SW480 (cell line): ENCODE results near the gene FGD3.
"Not testable (repeated sequence)": the region's sequence is repeated elsewhere in the genome, so short reads cannot be mapped to it uniquely, and the experiment has no call there.

Experiments
- DNase-seq: peaks from one replicate; pipeline ENCODE4 v3.0.0-alpha.2; 2016; ENCODE audit warnings: low spot score

Gene FGD3

DNA sequence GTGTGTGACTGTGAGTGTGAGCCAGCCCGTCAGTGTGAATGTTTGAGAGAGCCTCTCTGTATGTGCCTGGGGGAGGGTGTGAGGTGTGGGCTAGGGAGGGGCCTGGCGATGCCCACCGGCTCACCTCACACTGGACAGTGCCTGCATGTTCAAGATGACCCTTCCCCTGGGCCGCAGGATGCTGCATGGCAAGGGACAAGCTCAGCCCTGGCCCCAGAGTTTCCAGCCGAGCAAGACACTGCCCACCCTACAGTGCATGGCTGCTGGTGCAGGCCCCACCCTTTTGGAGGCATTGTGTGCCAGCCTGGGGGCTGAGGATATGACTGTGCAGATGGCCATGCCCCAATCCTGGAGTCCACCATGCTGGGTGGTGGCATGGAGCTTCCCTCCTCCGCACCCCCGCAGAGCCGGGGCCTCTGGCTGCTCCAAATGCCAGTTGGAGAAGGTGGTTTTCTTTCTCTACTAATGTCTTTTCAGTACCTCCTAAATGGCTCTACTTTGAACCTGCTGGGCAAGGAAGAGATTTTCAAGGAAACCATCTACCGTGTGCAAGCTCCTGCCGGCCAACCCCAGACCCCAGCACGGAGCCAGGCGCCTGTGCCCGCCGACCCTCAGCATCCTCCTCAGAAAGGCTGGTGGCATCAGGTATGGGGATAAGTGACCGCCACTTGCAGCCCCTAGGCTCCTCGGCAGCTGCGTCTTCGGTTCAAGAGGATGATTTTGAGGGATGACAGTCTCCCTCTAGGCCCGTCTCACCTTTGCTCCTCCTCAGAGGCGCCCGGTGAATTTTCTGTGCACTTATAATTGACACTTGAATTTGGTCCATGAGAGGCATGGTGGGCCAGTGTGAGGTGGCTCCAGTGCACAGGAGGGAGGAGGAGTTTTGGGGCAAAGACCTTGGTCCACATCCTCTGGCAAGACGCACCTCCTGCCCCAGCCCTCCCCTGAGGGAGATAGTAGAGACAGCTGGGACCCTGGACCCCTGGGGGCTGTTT is 27.7 kb downstream of the FGD3 start:
- DNase-seq = no peak

DNA sequence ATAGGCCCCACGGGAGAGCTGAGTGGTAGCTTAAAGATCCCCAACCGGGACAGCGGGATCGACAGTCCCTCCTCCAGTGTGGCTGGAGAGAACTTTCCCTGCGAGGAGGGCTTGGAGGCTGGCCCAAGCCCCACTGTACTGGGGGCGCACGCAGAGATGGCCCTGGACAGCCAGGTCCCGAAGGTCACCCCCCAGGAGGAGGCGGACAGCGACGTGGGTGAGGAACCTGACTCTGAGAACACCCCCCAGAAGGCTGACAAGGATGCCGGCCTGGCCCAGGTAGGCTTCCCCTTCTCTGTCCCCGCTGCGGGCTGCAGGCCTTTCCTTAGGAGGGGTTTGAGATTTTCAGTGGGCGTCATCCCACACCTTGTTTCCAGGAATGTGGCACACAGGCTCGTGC is 29.1 kb downstream of the FGD3 start:
- no peak for DNase-seq

DNA sequence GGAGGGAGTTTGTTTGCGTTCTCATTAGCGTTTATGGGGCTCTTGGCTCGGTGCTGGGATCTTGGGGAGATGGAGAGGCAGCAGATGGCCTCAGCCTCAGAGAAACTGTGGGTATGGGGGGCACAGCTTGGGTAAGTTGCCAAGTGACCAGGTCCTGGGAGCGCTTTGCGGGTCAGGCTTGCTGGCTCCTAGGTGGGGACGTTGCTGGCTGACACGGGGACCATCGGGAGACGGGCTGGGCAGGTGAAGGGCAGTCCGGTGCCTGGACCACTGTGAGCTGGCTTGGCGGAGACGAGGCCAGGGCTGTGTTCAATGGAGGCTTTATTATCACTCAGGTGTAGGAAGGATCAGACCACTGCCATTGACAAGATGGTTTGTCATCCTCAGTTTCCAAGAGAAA is 30.0 kb downstream of the FGD3 start:
- DNase-seq = no peak

DNA sequence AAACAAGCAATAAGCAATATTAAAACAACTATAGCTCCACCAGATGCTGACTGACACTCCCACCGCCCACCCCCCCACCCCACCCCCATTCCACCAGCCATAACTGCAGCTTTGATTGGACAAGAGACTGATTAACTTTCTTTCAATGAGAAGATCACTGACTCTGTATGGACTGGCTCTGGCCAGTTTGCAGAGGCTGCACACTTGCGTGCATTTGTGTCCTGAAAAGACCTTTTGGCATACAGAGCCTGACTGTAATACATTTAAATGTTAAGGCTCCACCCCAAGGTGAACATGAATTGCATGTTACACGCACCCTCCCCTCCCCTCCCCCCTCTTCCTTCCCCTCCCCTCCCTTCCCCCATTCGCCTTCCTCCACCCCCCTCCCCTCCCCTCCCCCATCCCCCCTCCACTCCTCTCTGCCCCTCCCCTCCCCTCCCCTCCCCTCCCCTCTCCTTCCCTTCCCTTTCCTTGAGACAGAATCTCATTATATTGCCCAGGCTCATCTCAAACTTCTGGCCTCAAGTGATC is 31.1 kb downstream of the FGD3 start:
- DNase-seq = no peak

DNA sequence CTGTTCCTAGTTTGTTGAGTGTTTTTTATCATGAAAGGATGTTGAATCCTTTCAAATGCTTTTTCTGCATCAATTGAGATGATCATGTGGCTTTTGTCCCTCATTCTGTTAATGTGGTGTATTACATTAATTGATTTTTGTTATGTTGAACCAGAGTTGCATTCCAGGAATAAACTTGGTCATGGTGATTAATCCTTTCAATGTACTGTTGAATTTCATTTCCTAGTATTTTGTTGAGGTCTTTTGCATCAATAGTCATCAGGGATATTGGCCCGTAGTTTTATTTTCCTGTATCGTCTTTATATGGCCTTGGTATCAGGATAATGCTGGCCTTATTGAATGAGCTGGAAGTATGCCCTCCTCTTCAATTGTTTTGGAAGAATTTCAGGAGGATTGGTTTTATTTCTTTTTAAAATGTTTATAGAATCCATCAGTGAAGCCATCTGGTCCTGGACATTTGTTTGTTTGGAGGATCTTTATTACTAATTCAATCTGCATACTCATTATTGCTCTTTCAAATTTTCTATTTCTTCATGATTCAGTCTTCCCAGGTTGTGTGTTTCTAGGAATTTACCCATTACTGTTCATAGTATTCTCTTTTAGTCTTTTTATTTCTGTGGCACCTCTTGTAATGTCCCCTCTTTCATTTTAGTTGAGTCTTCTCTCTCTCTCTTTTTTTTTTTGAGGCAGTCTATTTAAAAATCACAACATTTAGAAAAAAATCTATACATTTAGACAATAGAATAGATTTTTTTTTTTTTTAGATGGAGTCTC is 32.1 kb downstream of the FGD3 start:
- no peak for DNase-seq

DNA sequence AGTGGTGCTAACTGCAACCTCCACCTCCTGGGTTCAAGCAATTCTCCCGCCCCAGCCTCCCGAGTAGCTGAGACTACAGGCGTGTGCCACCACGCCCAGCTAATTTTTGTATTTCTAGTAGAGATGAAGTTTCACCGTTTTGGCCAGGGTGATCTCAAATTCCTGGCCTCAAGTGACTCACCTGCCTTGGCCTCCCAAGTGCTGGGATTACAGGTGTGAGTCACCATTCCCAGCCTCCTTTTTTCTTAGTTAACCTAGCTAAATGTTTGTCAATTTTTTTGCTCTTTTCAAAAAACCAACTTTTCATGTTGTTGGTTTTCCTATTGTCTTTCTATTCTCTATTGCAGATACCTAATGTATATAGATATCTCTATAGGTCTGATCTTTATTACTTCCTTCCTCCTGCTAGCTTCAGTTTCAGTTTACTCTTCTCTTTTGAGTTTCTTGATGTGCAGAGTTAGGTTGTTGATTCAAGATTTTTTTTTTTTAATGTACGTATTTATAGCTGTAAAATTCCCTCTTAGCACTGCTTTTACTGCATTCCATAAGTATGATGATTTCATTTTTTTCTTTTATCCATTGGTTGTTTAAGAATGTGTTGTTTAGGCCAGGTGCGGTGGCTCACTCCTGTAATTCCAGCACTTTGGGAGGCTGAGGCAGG is 32.9 kb downstream of the FGD3 start:
- DNase-seq = no peak

DNA sequence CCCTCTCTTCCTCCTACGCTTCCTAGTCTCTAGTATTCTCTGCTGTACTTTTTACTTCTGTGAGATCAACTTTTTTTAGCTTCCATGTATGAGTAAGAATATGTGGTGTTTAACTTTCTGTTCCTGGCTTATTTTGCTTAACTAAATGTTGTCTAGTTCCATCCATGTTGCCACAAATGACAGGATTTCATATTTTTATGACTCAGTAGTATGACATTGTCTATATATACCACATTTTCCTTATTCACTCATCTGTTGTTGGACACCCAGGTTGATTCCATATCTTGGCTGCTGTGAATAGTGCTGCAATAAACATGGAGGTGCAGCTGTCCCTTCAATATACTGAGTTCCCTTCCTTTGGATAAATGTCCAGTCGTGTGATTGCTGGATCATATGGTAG is 34.8 kb downstream of the FGD3 start:
- no peak for DNase-seq

DNA sequence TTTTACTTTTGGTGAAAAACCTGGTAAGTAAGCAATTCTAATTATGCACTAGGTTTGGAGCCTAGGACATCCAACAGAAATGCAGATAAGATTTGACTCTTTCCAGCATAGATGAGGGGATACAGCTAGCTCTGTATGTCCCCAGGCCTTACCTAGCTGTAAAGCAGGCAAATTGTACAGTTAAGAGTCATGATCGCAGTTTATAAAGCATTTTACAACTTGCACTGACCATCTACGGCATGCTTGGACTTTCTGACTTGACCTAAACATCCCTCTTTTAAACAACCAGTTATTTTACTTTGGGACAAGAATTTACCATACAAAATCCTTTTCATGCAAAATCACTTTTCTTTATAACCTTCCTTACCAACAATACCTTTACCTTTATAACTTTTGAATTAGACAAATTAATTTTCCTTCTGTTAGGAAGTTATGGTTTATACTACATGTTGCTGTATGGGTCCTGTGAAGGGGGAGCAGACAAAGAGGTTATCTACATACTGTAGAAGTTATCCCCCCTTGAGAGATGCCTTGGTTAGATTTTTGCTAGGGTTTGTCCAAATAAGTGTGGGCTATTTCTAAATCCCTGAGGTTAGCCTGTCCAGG is 36.8 kb downstream of the FGD3 start:
- DNase-seq = no peak

DNA sequence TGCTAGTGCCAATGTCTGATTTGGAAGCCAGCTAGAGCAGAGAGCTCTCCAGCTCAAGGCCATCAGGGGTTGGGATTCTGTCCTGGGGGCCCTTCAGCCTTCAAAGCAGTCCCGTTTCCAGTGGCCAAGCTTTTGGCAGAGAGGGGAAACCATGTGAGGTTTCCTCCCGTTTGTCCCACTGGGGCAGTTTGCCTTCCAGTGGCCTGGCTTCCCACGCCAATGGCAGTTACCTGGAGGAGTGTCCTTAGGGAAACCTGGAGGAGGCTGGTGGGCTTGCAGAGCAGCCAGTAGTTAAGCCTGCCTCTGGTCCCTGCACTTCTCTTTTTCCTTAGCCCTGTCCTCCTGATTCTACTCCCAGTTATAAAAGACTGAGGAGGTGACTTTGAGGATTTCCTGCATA is 37.7 kb downstream of the FGD3 start:
- DNase-seq = no peak

DNA sequence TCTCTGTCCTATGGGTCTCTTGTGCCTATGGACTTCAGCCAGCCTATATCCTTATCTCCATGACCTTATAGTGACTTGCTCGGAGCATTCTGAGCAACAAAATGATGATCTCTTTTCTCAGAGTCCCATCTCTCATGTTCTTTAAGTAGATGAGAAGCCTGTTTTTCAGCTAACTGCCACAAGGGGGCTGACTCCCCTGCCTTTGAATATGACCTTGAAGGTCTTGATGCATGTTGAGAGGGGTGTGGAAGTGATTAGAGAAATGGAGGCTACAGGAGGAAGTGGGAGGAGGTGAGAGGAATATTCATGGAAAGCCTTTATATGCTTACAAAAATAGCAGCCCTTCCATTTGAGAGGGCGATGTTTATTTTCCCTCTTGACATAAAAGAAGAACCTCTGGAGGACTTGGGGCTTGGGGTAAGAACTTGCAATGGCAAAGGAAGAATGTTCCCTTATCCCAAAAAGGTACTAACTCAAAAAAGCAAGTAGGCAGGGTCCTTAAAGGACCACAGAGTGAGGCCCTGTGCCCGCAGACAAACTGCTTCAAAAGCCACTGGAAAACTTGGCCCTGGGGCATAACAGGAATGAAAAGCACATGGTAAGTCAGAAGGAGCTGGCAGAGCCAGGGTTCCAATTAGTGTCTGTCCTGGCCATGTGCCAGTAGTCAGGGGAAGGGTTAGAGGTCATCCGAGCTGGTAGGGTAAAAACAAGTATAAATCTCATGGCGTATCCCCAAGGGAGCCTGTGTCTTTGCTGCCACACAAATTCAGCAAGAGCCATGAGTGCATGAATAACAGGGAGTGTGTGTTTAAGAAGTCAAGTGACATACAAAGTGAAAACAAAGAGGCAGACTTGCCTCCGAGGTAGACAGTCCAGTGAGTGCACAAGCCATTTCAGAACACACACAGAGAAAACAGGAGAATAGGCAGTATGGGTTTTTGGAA is 39.1 kb downstream of the FGD3 start:
- no peak for DNase-seq

DNA sequence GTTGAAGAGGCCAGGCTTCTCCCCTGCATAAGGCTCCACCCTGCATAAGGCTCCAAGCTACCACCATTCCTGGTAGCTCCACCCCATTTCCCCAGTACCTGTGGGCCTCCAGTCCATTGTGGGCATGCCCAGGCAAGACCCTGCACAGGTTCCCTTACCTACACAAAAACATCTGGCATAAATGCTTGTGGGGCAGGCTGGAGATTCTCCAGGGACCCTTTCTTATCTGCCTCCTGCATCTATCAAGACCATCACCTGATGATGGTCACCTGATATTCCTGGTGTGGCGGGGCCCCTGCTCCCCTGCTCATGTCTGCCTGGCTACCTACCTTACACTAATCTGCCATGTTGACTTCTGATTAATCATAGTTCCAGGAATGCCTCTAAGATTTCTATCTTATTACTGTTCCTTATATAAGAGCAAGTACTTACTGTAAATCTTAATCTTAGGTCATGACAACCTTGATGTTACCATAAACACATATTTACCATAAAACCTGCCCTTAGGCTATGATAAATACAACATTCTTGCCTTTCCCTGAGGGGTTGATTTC is 41.0 kb downstream of the FGD3 start:
- no peak for DNase-seq

DNA sequence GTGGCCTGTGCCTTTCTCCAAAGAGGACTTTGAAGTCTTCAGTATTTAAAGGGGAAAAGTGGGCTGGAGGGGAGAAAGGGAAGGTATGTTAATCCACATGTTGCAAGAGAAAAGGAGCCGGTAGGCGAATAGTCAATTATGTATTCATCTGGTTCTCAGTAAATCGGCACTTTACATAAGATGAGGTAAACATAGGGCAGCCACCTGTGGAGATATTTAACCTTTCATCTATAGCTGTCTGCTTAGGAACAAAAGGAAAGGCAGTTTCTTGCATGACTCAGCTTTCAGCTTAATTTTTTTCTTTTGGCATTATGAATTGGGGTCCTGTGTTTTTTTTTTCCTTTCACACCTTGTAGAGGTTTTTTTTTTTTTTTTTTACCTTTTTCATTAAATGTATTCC is 42.2 kb downstream of the FGD3 start:
- peak; percentile 50 for DNase-seq

DNA sequence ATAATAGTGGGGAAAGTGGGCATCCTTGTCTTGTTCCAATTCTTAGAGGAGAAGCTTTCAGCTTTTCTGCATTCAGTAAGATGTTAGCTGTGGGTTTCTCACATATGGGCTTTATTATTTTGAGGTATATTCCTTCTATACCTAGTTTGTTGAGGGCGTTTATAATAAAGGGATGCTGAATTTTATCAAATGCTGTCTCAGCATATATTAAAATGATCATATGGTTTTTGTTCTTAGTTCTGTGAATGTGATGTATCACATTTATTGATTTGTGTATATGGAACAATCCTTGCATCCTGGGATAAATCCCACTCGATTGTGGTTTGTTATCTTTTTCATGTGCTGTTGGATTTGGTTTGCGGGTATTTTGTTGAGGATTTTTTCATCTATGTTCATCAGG is 43.1 kb downstream of the FGD3 start:
- no peak for DNase-seq

DNA sequence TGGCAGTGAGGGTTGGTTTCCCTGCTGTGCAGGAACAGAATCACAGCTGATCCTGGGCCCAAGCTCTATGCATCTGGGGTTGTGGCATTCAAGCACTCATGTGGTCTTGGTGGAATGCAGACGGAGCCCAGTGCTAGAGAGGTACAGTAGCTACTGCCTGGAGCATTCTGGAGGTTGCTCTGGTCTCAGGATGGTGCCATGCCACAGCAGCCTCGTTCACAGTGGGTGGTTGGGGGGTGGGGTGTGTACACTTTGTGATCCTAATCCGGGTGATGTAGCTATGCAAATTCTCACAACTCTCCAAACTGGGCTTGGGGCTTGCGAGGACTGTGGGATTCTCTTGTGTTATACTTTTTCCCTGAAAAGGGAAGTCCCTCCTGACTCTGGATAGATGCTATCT is 45.2 kb downstream of the FGD3 start:
- DNase-seq = no peak

DNA sequence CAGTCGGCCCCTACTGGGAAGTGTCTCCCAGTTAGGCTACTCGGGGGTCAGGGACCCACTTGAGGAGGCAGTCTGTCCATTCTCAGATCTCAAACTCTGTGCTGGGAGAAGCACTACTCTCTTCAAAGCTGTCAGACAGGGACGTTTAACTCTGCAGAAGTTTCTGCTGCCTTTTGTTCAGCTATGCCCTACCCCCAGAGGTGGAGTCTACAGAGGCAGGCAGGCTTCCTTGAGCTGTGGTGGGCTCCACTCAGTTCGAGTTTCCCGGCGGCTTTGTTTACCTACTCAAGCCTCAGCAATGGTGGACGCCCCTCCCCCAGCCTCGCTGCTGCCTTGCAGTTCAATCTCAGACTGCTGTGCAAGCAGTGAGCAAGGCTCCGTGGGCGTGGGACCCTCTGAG is 51.5 kb downstream of the FGD3 start:
- not testable (repeated sequence) for DNase-seq

DNA sequence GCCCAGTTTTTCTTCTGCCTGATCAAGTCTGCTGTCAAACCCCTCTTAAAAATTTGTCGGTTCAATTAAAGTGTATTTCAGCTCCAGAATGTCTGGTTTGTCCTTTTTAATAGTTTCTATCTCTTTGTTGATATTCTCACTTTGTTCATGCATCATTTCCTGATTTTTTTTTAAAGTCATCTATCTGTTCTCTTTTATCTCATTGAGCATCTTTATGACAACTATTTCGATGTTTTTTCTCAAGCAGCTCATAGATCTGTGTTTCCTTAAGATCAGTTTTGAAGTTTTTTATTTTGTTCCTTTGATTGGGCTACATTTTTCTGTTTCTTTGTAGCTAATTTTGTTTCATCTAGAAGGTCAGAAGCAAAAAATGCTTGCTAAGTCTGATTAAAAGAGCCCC is 53.7 kb downstream of the FGD3 start:
- no peak for DNase-seq

DNA sequence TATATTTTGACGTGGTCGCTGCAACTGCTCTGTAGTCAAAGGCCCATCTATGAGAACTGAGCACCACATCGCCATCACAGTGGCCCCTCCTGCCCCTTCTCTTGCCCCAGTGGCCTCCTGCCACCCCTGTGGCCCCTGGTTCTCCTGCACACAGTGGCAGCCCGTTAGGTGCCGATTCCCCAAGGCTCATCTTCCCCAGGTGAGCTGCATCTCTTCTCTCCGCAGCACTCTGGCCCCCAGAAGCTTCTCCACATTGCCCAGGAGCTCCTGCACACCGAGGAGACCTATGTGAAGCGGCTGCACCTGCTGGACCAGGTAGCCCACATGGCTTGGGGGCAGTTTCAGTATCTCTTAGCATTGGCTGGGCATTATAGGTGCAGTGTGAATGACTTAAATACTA is 55.4 kb downstream of the FGD3 start:
- DNase-seq = no peak

DNA sequence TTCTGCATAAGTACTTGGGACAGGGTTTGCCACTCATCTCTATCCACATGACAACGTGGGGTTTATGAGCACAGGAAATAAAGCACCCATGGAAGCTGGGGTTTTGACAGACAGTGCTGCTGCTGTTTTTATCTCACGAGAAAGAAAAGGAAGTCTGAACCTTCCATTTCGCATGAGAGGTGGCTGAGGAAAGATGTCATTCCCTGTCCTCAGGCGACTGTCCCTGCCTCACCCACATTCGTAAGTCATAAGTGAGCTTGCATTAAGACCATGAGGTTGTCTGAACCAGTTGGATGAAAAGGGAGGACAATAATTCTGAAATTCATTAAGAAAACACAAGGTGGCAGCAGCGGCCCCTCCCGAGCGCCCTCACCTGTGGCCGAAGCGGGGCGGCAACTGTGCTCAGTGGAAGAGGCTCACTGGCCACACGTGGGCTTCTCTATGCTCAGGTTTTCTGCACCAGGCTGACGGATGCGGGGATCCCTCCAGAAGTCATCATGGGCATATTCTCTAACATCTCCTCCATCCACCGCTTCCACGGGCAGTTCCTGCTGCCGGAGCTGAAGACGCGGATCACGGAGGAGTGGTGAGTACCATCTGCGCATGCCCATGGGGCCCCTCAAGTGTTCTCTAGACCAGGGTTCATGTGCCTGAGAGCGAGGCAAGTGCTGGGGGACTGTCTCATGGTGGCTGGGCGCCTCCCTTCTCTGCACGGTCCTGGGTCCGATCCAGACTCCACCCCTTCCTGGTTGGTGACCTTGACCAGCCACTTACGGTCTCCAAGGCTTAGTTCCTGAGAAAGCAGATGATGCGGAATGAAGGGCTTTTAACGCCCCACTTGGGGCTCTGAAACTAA is 56.5 kb downstream of the FGD3 start:
- peak; percentile 74 for DNase-seq

DNA sequence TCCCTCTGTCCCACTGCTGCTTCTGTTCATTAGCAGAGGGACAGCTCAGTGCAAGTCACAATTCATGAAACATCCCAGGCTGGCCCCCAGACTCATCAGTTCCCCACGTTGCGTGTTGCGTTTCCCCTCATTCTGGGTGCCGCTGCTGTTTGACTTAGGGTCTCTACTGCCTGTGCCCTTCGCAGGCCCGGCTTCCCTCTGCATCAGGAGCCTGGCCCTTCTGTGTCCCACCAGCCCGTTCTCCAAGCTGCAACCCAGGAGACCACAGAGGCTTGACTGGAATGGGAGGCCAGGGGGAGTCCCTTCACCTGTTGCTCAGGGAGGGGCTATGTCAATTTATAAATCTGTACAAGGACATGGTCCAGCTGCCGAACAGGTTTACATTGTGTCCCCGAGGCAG is 57.2 kb downstream of the FGD3 start:
- no peak for DNase-seq

DNA sequence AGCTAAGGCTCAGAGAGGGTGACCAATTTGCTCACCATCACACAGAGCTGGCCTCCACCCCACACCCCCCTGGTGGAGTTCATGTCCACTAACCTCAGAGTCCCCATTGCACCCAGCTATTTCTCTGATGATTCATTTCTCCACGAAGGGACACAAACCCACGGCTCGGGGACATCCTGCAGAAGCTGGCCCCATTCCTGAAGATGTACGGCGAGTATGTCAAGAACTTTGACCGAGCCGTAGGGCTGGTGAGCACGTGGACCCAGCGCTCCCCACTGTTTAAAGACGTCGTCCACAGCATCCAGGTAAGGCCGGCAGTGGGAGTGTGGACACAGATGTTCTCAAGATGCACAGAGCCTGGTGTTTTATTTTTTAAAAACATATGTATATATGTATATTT is 58.6 kb downstream of the FGD3 start:
- DNase-seq = no peak
